C4-2B (cell line): ENCODE data around the gene MOV10.

ENCODE experiments used
- ZFX ChIP-seq: fragments of 450-650 bp; IDR thresholded peaks from 2 replicates; pipeline ENCODE4 v1.6.1; 2017
- TF ChIP-seq, protein P1 (sequence below): fragments of 450-650 bp; conservative IDR thresholded peaks from 2 replicates; pipeline ENCODE4 v1.5.1; 2017; ENCODE audit warnings: mild to moderate bottlenecking

DNA sequence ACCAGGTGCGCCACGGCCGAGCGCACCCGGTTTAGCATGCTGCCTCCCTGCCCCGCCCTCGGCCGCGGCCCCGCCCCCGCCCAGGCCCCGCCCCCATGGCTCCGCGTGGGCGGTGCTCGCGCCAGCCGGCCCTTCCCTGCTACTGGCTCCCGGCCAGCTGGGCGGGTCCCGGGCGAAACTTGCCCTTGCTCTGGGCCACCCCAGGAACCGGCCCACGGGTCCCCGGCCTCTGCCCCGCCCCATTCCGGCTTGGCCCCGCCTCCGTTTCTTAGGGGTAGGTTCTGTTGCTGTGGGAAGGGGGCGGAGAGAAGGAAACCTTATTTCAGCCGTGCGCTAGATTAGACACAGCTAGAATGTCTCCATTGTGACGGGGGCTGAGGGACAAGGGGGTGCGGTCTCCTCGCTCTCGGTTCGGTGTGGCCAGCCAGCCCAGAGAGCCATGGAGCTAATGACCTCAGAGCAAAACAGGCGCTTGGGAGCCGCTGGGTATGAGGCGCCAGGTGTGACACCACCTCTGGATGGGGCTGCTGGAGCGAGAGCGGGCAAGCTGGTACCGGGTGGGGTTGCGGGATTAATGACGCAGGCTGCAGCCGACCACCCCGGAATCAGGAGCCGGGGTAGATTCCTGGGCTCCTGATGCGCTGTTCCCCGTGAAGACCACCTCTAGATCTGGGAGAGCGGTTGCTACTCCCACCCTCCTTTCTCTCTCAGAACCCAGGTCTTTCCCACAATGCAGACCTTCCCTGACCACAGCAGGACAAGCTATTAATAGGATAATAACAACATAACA is 41.0 kb downstream of the MOV10 start, which contains the start of gene PPM1J:
- TF ChIP-seq, protein P1, sequence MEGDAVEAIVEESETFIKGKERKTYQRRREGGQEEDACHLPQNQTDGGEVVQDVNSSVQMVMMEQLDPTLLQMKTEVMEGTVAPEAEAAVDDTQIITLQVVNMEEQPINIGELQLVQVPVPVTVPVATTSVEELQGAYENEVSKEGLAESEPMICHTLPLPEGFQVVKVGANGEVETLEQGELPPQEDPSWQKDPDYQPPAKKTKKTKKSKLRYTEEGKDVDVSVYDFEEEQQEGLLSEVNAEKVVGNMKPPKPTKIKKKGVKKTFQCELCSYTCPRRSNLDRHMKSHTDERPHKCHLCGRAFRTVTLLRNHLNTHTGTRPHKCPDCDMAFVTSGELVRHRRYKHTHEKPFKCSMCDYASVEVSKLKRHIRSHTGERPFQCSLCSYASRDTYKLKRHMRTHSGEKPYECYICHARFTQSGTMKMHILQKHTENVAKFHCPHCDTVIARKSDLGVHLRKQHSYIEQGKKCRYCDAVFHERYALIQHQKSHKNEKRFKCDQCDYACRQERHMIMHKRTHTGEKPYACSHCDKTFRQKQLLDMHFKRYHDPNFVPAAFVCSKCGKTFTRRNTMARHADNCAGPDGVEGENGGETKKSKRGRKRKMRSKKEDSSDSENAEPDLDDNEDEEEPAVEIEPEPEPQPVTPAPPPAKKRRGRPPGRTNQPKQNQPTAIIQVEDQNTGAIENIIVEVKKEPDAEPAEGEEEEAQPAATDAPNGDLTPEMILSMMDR = no peak
- no peak for TF ChIP-seq ZFX
